A549 (cell line): ENCODE results near the gene LOXHD1. TPM values are rescaled to one million over a fixed set of nuclear protein-coding genes. Genes with fewer than 3 reads are reported as not detected.

Source experiments
- ATAC-seq, 2 experiments: fragments of 200-7000 bp in 1 of 2; fragments of >200 bp in 1 of 2; cut with Nextera tagmentation in 1 of 2; cut with Tn5 transposase in 1 of 2; 3 replicates each; pipeline versions ENCODE4 v1.8.0 to v1.9.1; 2018 to 2020; ENCODE audit warnings: mild to moderate bottlenecking in 1 of 2, moderate library complexity in 1 of 2
- CTCF ChIA-PET: fragments of 300-600 bp; sonication (Branson Sonifier 250); formaldehyde crosslinking; extraction: SDS; loops from one replicate; lab custom pipeline; 2021; ENCODE audit warnings: antibody characterized with exemption, inconsistent platforms; lab: Yijun Ruan, JAX
- POLR2A ChIA-PET: fragments of 350-600 bp; formaldehyde crosslinking; extraction: SDS; loops from one replicate; lab custom pipeline; 2021; ENCODE audit warnings: antibody characterized with exemption, inconsistent platforms; lab: Yijun Ruan, JAX
- DNase-seq, 2 experiments: peaks; one replicate each; pipeline versions ENCODE4 v3.0.0 to v3.0.0-alpha.2; 2011 to 2016; ENCODE audit warnings: low read depth in 1 of 2, low spot score in 1 of 2
- FAIRE-seq: peaks from 2 replicates; lab custom pipeline; 2011; peaks lifted over from hg19 to GRCh38; lab: Jason Lieb, UNC
- H3K27ac ChIP-seq, 2 experiments: fragments of >200 bp; sonication (Bioruptor Twin); formaldehyde crosslinking; 3 replicates each; pipeline ENCODE4 v1.5.1; 2016 to 2017
- H3K4me1 ChIP-seq: fragments of >200 bp; sonication (Bioruptor Twin); formaldehyde crosslinking; 3 replicates; pipeline ENCODE4 v1.6.1; 2016
- H3K4me2 ChIP-seq: fragments of >200 bp; sonication (Bioruptor Twin); formaldehyde crosslinking; 3 replicates; pipeline ENCODE4 v1.6.1; 2016
- H3K4me3 ChIP-seq: fragments of >200 bp; sonication (Bioruptor Twin); formaldehyde crosslinking; 3 replicates; pipeline ENCODE4 v1.5.1; 2016
- H3K9me3 ChIP-seq: fragments of >200 bp; sonication (Bioruptor Twin); formaldehyde crosslinking; 3 replicates; pipeline ENCODE4 v1.6.1; 2016
- BCL3 ChIP-seq: fragments of >200 bp; sonication (Bioruptor Twin); formaldehyde crosslinking; IDR thresholded peaks from 3 replicates; pipeline ENCODE4 v1.6.1; 2016
- CBX8 ChIP-seq: fragments of 200-600 bp; sonication (generic); IDR thresholded peaks from 2 replicates; pipeline ENCODE4 v1.6.1; 2016
- CEBPB ChIP-seq, 2 experiments: fragments of >200 bp in 1 of 2; sonication (Bioruptor Twin) in 1 of 2; formaldehyde crosslinking in 1 of 2; IDR thresholded peaks; 2 replicates each; pipeline ENCODE4 v1.6.1; 2012 to 2016
- CHD2 ChIP-seq: fragments of 150-350 bp; IDR thresholded peaks from 2 replicates; pipeline ENCODE4 v1.6.1; 2014; ENCODE audit warnings: low read length; ENCODE audit not compliant: partially characterized antibody
- CHD4 ChIP-seq: fragments of 200-600 bp; sonication (generic); IDR thresholded peaks from 2 replicates; pipeline ENCODE4 v1.6.1; 2016; ENCODE audit warnings: antibody characterized with exemption, mild to moderate bottlenecking, borderline replicate concordance
- EP300 ChIP-seq, 2 experiments: fragments of >200 bp; sonication (Bioruptor Twin); formaldehyde crosslinking; IDR thresholded peaks; 2 replicates in 1 of 2; 3 replicates in 1 of 2; pipeline ENCODE4 v1.6.1; 2016 to 2017
- FOXS1 ChIP-seq: fragments of 250-450 bp; sonication (Bioruptor Pico); IDR thresholded peaks from 2 replicates; pipeline ENCODE4 v1.5.0; 2020; ENCODE audit warnings: mild to moderate bottlenecking, moderate library complexity
- GATA3 ChIP-seq: IDR thresholded peaks from 2 replicates; pipeline ENCODE4 v1.6.1; 2012; ENCODE audit warnings: borderline replicate concordance
- HES2 ChIP-seq: fragments of >200 bp; sonication (Bioruptor Twin); formaldehyde crosslinking; IDR thresholded peaks from 2 replicates; pipeline ENCODE4 v1.6.1; 2016
- HEYL ChIP-seq: fragments of 250-450 bp; sonication (Bioruptor Pico); IDR thresholded peaks from 2 replicates; pipeline ENCODE4 v1.8.0; 2021; ENCODE audit warnings: mild to moderate bottlenecking, moderate library complexity
- MAFK ChIP-seq: fragments of 450-650 bp; IDR thresholded peaks from 2 replicates; pipeline ENCODE4 v1.6.1; 2014; ENCODE audit not compliant: partially characterized antibody
- MAX ChIP-seq: IDR thresholded peaks from 2 replicates; pipeline ENCODE4 v1.6.1; 2012
- MYC ChIP-seq: IDR thresholded peaks from 2 replicates; pipeline ENCODE4 v1.6.1; 2012; ENCODE audit warnings: mild to moderate bottlenecking, inconsistent platforms, low read length, improper control_type of control experiment, borderline replicate concordance
- NFE2L2 ChIP-seq: fragments of 150-350 bp; conservative IDR thresholded peaks from 2 replicates; pipeline ENCODE4 v1.6.1; 2014; ENCODE audit warnings: low read length
- NPAS2 ChIP-seq: fragments of 250-450 bp; sonication (Bioruptor Pico); IDR thresholded peaks from 2 replicates; pipeline ENCODE4 v1.8.0; 2022; ENCODE audit warnings: mild to moderate bottlenecking, moderate library complexity, borderline replicate concordance
- PBX3 ChIP-seq: IDR thresholded peaks from 2 replicates; pipeline ENCODE4 v1.6.1; 2012
- POLR2AphosphoS2 ChIP-seq: conservative IDR thresholded peaks from 2 replicates; pipeline ENCODE4 v1.6.1; 2012; ENCODE audit warnings: low read length, improper control_type of control experiment, inconsistent platforms
- RCOR1 ChIP-seq: fragments of 150-350 bp; IDR thresholded peaks from 2 replicates; pipeline ENCODE4 v1.6.1; 2014; ENCODE audit warnings: antibody characterized with exemption, low read length, low read depth
- REST ChIP-seq: fragments of 200-600 bp; sonication (generic); IDR thresholded peaks from 2 replicates; pipeline ENCODE4 v1.6.1; 2016; ENCODE audit warnings: antibody characterized with exemption, mild to moderate bottlenecking, moderate library complexity
- RFX5 ChIP-seq: fragments of 450-650 bp; IDR thresholded peaks from 2 replicates; pipeline ENCODE4 v1.7.1; 2014; ENCODE audit warnings: antibody characterized with exemption, mild to moderate bottlenecking, moderate library complexity
- RNF2 ChIP-seq: fragments of 200-600 bp; sonication (generic); IDR thresholded peaks from 2 replicates; pipeline ENCODE4 v1.6.1; 2016; ENCODE audit warnings: low read depth, mild to moderate bottlenecking, antibody characterized with exemption, moderate library complexity, borderline replicate concordance
- SMC3 ChIP-seq: fragments of >200 bp; sonication (Bioruptor Twin); formaldehyde crosslinking; IDR thresholded peaks from 3 replicates; pipeline ENCODE4 v1.6.1; 2018; ENCODE audit warnings: inconsistent platforms
- WGBS: methylation state at CpG from one replicate; pipeline ENCODE4 v1.1.6; 2017; ENCODE audit errors: missing lambda C conversion rate; 5-methylcytosine and 5-hydroxymethylcytosine counted together
- polyA plus RNA-seq, 4 experiments: library from polyadenylated mRNA; depleted of rRNA in 3 of 4; stranded (reverse); fragments of >200 nt; fragmentation: RNase III in 1 of 4; extraction: RNeasy Plus Mini Kit Qiagen cat#74134 plus additional on column Dnase treatment in 1 of 4; gene quantifications; 2 replicates in 3 of 4; 3 replicates in 1 of 4; pipeline ENCODE4 v1.2.3, GENCODE V29; 2011 to 2017

The LOXHD1 gene
- polyA plus RNA-seq, 2 of the 4 experiments (the other 2 are of a cell fraction), result not detected

GRCh38 chr18:46482831-46483230 lies 174.2 kb downstream of the LOXHD1 start:
- H3K27ac ChIP-seq, result no peak overlapping the region
- DNase-seq (no peak), FAIRE-seq (no peak), ATAC-seq (no peak)
- H3K4me1 ChIP-seq, result no peaks in the 10 kb centered on the region
- ChIA-PET CTCF (interaction anchor here (1.2 to 4.4 kb wide), 6 partner anchors 11 to 338 kb away, joined by 3 to 35 read pairs (median 4); no protein-coding TSS in a partner anchor), POLR2A (no interaction called here)
- 0% methylated on average over 1 of the region's 1 CpG for WGBS
- no peak overlapping the region for H3K4me3 ChIP-seq
- no peaks in the 10 kb centered on the region for H3K9me3 ChIP-seq
- no peak overlapping the region for H3K4me2 ChIP-seq
- no peak for TF ChIP-seq PBX3
- TF ChIP-seq MYC, result no peak
- TF ChIP-seq MAFK, result no peak
- TF ChIP-seq RNF2, result no peak
- TF ChIP-seq RCOR1, result no peak
- no peak for TF ChIP-seq CHD4
- no peak for TF ChIP-seq MAX
- no peak for TF ChIP-seq HES2
- no peak for TF ChIP-seq CHD2
- no peak for TF ChIP-seq BCL3
- no peak for TF ChIP-seq GATA3
- no peak for TF ChIP-seq REST
- no peak for TF ChIP-seq NPAS2 (CRISPR knock-in tag)
- TF ChIP-seq SMC3, result no peak
- TF ChIP-seq FOXS1 (CRISPR knock-in tag), result no peak
- no peak for TF ChIP-seq CBX8
- no peak for TF ChIP-seq RFX5
- no peak for TF ChIP-seq NFE2L2
- no peak for TF ChIP-seq HEYL

- POLR2A ChIA-PET, result no interaction called here
- H3K4me3 ChIP-seq, result no peak overlapping the region
- DNase-seq (no peak), FAIRE-seq (no peak)
- CTCF ChIA-PET, result interaction anchor here (1.0 to 4.4 kb wide), 10 partner anchors 9 to 201 kb away, joined by 3 to 35 read pairs (median 3); partner anchors contain the start of gene LOXHD1
- TF ChIP-seq HES2 (no peak), CEBPB (IDR thresholded peaks at IDR 0.05) (no peak), EP300 (IDR thresholded peaks at IDR 0.05) (no peak), POLR2AphosphoS2 (no peak)
- TF ChIP-seq, all 56 proteins: peak for 0
- H3K9me3 ChIP-seq, result no peaks in the 10 kb centered on the region
- H3K4me1 ChIP-seq, result no peaks in the 10 kb centered on the region
- 14% methylated on average over 1 of the region's 1 CpG for WGBS
- no peak overlapping the region for H3K27ac ChIP-seq
- H3K4me2 ChIP-seq, result no peak overlapping the region
- ATAC-seq, result no peak
Measured at GRCh38 chr18:46481847-46482245, 175.2 kb downstream of the LOXHD1 start.
